GM23338 (cell line): ENCODE data around the gene MAP3K13. TPM values are rescaled to one million over a fixed set of nuclear protein-coding genes. Genes with fewer than 3 reads are reported as not detected.

Source experiments
- ATAC-seq: fragments of 200-7000 bp; cut with Tn5 transposase; 3 replicates; pipeline ENCODE4 v1.9.1; 2020
- DNase-seq: peaks from one replicate; pipeline ENCODE4 v3.0.0-alpha.2; 2015; ENCODE audit warnings: low spot score
- H2AFZ ChIP-seq: fragments of 200-600 bp; sonication (generic); 2 replicates; pipeline ENCODE4 v1.8.0; 2016; ENCODE audit warnings: antibody characterized with exemption, mild to moderate bottlenecking, moderate library complexity
- H3F3A ChIP-seq: fragments of 200-600 bp; sonication (generic); replicated peaks from 2 replicates; pipeline ENCODE4 v1.8.0; 2017; ENCODE audit warnings: antibody characterized with exemption, mixed run types, low read depth
- H3K27ac ChIP-seq: fragments of 200-600 bp; sonication (generic); 2 replicates; pipeline ENCODE4 v1.6.1; 2016; ENCODE audit warnings: low read depth
- H3K27me3 ChIP-seq: fragments of 200-600 bp; sonication (generic); 2 replicates; pipeline ENCODE4 v1.8.0; 2016; ENCODE audit warnings: mild to moderate bottlenecking, mixed run types, moderate library complexity; ENCODE audit not compliant: insufficient read depth
- H3K36me3 ChIP-seq: fragments of 200-600 bp; sonication (generic); 2 replicates; pipeline ENCODE4 v1.8.0; 2016; ENCODE audit warnings: mild to moderate bottlenecking; ENCODE audit not compliant: insufficient read depth
- H3K4me1 ChIP-seq: fragments of 200-600 bp; sonication (generic); 2 replicates; pipeline ENCODE4 v1.8.0; 2016; ENCODE audit warnings: mild to moderate bottlenecking, moderate library complexity; ENCODE audit not compliant: insufficient read depth
- H3K4me2 ChIP-seq: fragments of 200-600 bp; sonication (generic); 2 replicates; pipeline ENCODE4 v1.7.1; 2017; ENCODE audit warnings: mixed run types
- H3K4me3 ChIP-seq: fragments of 200-600 bp; sonication (generic); 2 replicates; pipeline ENCODE4 v1.6.1; 2016; ENCODE audit warnings: mixed run types
- H3K79me2 ChIP-seq: fragments of 200-600 bp; sonication (generic); replicated peaks from 2 replicates; pipeline ENCODE4 v1.8.0; 2017; ENCODE audit warnings: mild to moderate bottlenecking; ENCODE audit not compliant: insufficient read depth
- H3K9me2 ChIP-seq: fragments of 200-600 bp; sonication (generic); 2 replicates; pipeline ENCODE4 v1.8.0; 2017; ENCODE audit not compliant: insufficient read depth
- H4K20me1 ChIP-seq: fragments of 200-600 bp; sonication (generic); replicated peaks from 2 replicates; pipeline ENCODE4 v1.8.0; 2017; ENCODE audit warnings: mild to moderate bottlenecking; ENCODE audit not compliant: insufficient read depth
- H3K27ac Mint-ChIP-seq: 2 replicates; pipeline ENCODE4 v1.8.0; 2020; ENCODE audit warnings: inconsistent platforms, mild to moderate bottlenecking, moderate library complexity, mixed read lengths
- H3K27me3 Mint-ChIP-seq: 3 replicates; pipeline ENCODE4 v1.8.0; 2022; ENCODE audit warnings: low read depth, mild to moderate bottlenecking, moderate library complexity, mixed read lengths, inconsistent platforms; ENCODE audit not compliant: insufficient read depth, poor library complexity
- H3K36me3 Mint-ChIP-seq: 3 replicates; pipeline ENCODE4 v1.8.0; 2021; ENCODE audit warnings: low read depth, mild to moderate bottlenecking, inconsistent platforms, moderate library complexity, mixed read lengths
- H3K4me1 Mint-ChIP-seq: 3 replicates; pipeline ENCODE4 v1.8.0; 2020; ENCODE audit warnings: mild to moderate bottlenecking, inconsistent platforms, mixed read lengths
- H3K4me3 Mint-ChIP-seq: 3 replicates; pipeline ENCODE4 v1.8.0; 2021; ENCODE audit warnings: moderate library complexity, mild to moderate bottlenecking, inconsistent platforms, mixed read lengths
- H3K9me3 Mint-ChIP-seq: 3 replicates; pipeline ENCODE4 v1.8.0; 2020; ENCODE audit warnings: moderate library complexity, mild to moderate bottlenecking, inconsistent platforms, mixed read lengths
- polyA plus RNA-seq: library from polyadenylated mRNA; unstranded; fragments of >200 nt; fragmentation: Nextera tagmentation; extraction: Ambion mirVana; gene quantifications from 2 replicates; pipeline ENCODE4 v1.2.1, GENCODE V29; 2016
- total RNA-seq: library from RNA; depleted of rRNA; stranded (reverse); fragments of >200 nt; shearing (Covaris generic); gene quantifications from 2 replicates; pipeline ENCODE4 v1.2.3, GENCODE V29; 2014
- TF ChIP-seq, protein P1 (sequence below): fragments of 250-450 bp; sonication (Bioruptor Pico); IDR thresholded peaks from 2 replicates; pipeline ENCODE4 v1.5.0; 2020; ENCODE audit warnings: mild to moderate bottlenecking, moderate library complexity

The MAP3K13 gene
- total and polyA plus RNA-seq, 2 experiments from 2014 or later, result 10.7 to 129 TPM

DNA sequence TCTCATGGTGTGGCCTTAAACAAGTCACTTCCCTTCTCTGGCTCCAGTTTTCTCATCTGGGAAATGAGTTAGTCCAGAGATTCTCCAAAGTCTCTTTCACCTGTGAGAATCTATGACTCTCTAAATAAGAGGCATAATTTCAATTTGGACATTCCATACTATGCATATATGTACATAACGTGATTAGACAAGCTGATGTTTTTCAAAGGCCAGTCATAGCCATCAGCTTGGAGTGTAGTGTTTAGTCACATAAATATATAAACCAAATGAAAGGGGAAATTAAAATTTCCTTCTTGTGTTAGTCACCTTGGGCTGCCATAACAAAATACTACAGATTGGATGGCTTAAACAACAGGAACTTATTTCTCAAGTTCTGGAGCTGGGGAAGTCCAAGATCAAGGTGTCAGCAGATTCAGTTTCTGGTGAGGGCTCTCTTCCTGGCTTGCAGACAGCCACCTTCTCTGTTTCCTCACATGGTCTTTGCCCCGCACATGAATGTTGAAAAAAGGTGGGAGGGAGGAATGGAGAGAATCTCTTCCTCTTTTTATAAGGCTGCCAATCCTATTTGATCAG lies 116.5 kb downstream of the MAP3K13 start:
- Mint-ChIP-seq H3K27ac (no peak overlapping the region), H3K27me3 (no peaks in the 10 kb centered on the region)

More for the DNA sequence above, 116.5 kb downstream of the MAP3K13 start:
- Histone ChIP-seq H3K4me1 (no peaks in the 10 kb centered on the region), H3K9me2 (no peaks in the 10 kb centered on the region), H3K4me2 (no peak overlapping the region), H3K27me3 (no peaks in the 10 kb centered on the region), H2AFZ (no peak overlapping the region), H3K36me3 (no peaks in the 10 kb centered on the region), H3F3A (no peaks in the 10 kb centered on the region), H3K4me3 (no peak overlapping the region), H3K79me2 (no peaks in the 10 kb centered on the region), H4K20me1 (no peaks in the 10 kb centered on the region), H3K27ac (no peak overlapping the region)
- no peaks in the 10 kb centered on the region for H3K9me3 Mint-ChIP-seq
- no peaks in the 10 kb centered on the region for H3K36me3 Mint-ChIP-seq
- TF ChIP-seq, protein P1, sequence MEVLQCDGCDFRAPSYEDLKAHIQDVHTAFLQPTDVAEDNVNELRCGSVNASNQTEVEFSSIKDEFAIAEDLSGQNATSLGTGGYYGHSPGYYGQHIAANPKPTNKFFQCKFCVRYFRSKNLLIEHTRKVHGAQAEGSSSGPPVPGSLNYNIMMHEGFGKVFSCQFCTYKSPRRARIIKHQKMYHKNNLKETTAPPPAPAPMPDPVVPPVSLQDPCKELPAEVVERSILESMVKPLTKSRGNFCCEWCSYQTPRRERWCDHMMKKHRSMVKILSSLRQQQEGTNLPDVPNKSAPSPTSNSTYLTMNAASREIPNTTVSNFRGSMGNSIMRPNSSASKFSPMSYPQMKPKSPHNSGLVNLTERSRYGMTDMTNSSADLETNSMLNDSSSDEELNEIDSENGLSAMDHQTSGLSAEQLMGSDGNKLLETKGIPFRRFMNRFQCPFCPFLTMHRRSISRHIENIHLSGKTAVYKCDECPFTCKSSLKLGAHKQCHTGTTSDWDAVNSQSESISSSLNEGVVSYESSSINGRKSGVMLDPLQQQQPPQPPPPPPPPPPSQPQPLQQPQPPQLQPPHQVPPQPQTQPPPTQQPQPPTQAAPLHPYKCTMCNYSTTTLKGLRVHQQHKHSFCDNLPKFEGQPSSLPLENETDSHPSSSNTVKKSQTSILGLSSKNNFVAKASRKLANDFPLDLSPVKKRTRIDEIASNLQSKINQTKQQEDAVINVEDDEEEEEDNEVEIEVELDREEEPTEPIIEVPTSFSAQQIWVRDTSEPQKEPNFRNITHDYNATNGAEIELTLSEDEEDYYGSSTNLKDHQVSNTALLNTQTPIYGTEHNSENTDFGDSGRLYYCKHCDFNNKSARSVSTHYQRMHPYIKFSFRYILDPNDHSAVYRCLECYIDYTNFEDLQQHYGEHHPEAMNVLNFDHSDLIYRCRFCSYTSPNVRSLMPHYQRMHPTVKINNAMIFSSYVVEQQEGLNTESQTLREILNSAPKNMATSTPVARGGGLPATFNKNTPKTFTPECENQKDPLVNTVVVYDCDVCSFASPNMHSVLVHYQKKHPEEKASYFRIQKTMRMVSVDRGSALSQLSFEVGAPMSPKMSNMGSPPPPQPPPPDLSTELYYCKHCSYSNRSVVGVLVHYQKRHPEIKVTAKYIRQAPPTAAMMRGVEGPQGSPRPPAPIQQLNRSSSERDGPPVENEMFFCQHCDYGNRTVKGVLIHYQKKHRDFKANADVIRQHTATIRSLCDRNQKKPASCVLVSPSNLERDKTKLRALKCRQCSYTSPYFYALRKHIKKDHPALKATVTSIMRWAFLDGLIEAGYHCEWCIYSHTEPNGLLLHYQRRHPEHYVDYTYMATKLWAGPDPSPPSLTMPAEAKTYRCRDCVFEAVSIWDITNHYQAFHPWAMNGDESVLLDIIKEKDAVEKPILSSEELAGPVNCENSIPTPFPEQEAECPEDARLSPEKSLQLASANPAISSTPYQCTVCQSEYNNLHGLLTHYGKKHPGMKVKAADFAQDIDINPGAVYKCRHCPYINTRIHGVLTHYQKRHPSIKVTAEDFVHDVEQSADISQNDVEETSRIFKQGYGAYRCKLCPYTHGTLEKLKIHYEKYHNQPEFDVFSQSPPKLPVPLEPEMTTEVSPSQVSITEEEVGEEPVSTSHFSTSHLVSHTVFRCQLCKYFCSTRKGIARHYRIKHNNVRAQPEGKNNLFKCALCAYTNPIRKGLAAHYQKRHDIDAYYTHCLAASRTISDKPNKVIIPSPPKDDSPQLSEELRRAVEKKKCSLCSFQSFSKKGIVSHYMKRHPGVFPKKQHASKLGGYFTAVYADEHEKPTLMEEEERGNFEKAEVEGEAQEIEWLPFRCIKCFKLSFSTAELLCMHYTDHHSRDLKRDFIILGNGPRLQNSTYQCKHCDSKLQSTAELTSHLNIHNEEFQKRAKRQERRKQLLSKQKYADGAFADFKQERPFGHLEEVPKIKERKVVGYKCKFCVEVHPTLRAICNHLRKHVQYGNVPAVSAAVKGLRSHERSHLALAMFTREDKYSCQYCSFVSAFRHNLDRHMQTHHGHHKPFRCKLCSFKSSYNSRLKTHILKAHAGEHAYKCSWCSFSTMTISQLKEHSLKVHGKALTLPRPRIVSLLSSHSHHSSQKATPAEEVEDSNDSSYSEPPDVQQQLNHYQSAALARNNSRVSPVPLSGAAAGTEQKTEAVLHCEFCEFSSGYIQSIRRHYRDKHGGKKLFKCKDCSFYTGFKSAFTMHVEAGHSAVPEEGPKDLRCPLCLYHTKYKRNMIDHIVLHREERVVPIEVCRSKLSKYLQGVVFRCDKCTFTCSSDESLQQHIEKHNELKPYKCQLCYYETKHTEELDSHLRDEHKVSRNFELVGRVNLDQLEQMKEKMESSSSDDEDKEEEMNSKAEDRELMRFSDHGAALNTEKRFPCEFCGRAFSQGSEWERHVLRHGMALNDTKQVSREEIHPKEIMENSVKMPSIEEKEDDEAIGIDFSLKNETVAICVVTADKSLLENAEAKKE, result no peak
- no peak overlapping the region for H3K4me3 Mint-ChIP-seq
- DNase-seq (no peak), ATAC-seq (no peak)
- peaks cover 3% of the 10 kb centered on the region; the same call in 1 of the 3 replicates for H3K4me1 Mint-ChIP-seq
